ENCODE measurements around the gene MAMDC2. TPM values are rescaled to one million over a fixed set of nuclear protein-coding genes. Genes with fewer than 3 reads are reported as not detected.

Gene MAMDC2
- total and polyA plus RNA-seq, 2 of the 8 experiments (the other 6 are each of a cell fraction or from before 2014, with no cell fraction given), result 6.1 to 15.4 TPM

DNA sequence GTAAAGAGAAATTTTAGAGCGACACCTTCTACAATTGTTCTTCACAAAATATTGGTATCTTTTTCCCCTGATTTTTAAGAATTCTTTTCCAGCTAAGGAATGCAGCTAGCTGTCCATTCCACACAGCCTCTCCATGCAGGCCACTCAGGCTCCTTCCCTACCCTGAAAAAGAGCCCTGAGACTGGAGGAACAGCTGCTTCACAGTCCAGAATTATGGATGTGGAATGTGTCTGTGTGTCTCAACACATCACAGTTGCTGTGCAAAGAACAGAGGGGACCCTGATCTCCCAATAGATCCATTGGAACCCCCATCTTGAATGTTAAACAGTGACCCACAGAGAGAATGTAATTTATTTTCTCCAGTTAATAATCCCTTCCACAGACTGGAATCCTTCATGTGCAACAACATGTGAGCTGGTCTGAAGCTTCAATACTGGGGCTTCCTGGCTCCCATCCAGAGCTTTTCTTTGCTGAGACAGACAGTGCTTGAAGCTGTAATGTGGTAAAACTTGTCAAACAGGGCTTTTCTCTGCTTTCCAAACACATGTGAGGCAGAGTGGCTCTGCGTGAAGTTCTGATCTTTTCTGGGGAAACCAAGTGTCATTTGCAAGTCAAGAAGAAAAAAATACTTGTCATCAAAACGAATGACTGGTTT, 161.8 kb downstream of the MAMDC2 start:
- H2BK5ac ChIP-seq (ENCODE audit: low read depth, low read length), result no peak overlapping the region
- no peak overlapping the region for H3K4me3 ChIP-seq (ENCODE audit: extremely low read depth in 1 of 4, insufficient read depth in 2 of 4, low read depth in 3 of 4, low read length in 4 of 4)
- no peak overlapping the region for H2AFZ ChIP-seq (ENCODE audit: low read length)
- no peak overlapping the region for H3K18ac ChIP-seq (ENCODE audit: extremely low read depth, low read length)
- H4K8ac ChIP-seq (ENCODE audit: extremely low read depth, insufficient read depth, low read length), result no peak overlapping the region
- H3K9me3 ChIP-seq (ENCODE audit: insufficient read depth in 2 of 2, low read depth in 1 of 2, low read length in 1 of 2), result no peaks in the 10 kb centered on the region
- H3K4ac ChIP-seq (replicated peaks; ENCODE audit: insufficient read length, low read depth, low read length), result peak overlapping the region; percentile 27
- no peak overlapping the region for H2BK15ac ChIP-seq (ENCODE audit: low read length)
- no peak overlapping the region for H3K23ac ChIP-seq (ENCODE audit: insufficient read length)
- ChIA-PET CTCF (ENCODE audit: partially characterized antibody) (interaction anchor here (0.6 to 1.5 kb wide), 2 partner anchors 95 to 1020 kb away, joined by 3 to 5 read pairs; no protein-coding TSS in a partner anchor), POLR2A (ENCODE audit: partially characterized antibody) (interaction anchor here (1.0 to 1.2 kb wide), 2 partner anchors 7 to 16 kb away, joined by 3 read pairs; no protein-coding TSS in a partner anchor)
- TF ChIP-seq BCL11A (IDR thresholded peaks at IDR 0.05; ENCODE audit: low read depth in 2 of 2, low read length in 2 of 2) (no peak), ASH2L (IDR thresholded peaks at IDR 0.05; ENCODE audit: low read length) (no peak), SP2 (IDR thresholded peaks at IDR 0.05; ENCODE audit: low read length) (no peak)
- H2AK5ac ChIP-seq (ENCODE audit: low read depth, low read length), result 0 out of 2 replicates have a peak overlapping the region, but pooled peaks have one; percentile 5
- FAIRE-seq (no peak), DNase-seq (ENCODE audit: low read depth in 1 of 2, low spot score in 2 of 2) (no peak)
- no peaks in the 10 kb centered on the region for H3K36me3 ChIP-seq (ENCODE audit: control insufficient read depth in 2 of 4, insufficient read depth in 4 of 4, low read length in 3 of 4)
- peaks cover 0 to 4% (median 0%) of the 10 kb centered on the region in 4 experiments; a peak in 1 of 7 replicates for H3K4me1 ChIP-seq (replicated peaks in 1 of 4; ENCODE audit: control insufficient read depth in 3 of 4, insufficient read depth in 4 of 4, low read length in 3 of 4)
- H3K56ac ChIP-seq (replicated peaks; ENCODE audit: insufficient read length, low read depth, low read length), result no peak overlapping the region
- 0 out of 2 replicates have a peak overlapping the region, but pooled peaks have one; percentile 4 for H2BK12ac ChIP-seq (ENCODE audit: low read depth, low read length)
- no peaks in the 10 kb centered on the region for H4K20me1 ChIP-seq (replicated peaks in 1 of 2; ENCODE audit: control insufficient read depth in 1 of 2, insufficient read depth in 2 of 2, low read length in 2 of 2)
- WGBS, 2 experiments (ENCODE audit: extremely low coverage in 1 of 2, insufficient coverage in 1 of 2, insufficient read length in 1 of 2, insufficient replicate concordance in 2 of 2, low coverage in 1 of 2, low lambda C conversion rate in 2 of 2, missing lambda C conversion rate in 1 of 2), result 59% methylated on average over 3 of the region's 3 CpGs; no CpG with 5 or more reads in 1 of the 2 experiments
- peak overlapping the region; percentile 0 for H4K91ac ChIP-seq (replicated peaks; ENCODE audit: insufficient read length, low read length)
- no peak overlapping the region for H3K27ac ChIP-seq (ENCODE audit: low read depth, low read length)
- H3K79me2 ChIP-seq (ENCODE audit: control insufficient read depth in 1 of 2, insufficient read depth in 2 of 2, low read length in 2 of 2), result no peaks in the 10 kb centered on the region
- peak overlapping the region; percentile 64 for H2BK120ac ChIP-seq (replicated peaks; ENCODE audit: low read depth, low read length)
- no peak overlapping the region for H4K5ac ChIP-seq (ENCODE audit: insufficient read length, low read depth, low read length)
- H3K14ac ChIP-seq (ENCODE audit: insufficient read length), result no peak overlapping the region
- no peak overlapping the region for H3K9ac ChIP-seq (replicated peaks in 1 of 4; ENCODE audit: extremely low read depth in 1 of 4, low read depth in 3 of 4, low read length in 3 of 4)
- H3K4me2 ChIP-seq (ENCODE audit: insufficient read depth in 1 of 2, low read depth in 2 of 2, low read length in 2 of 2), result no peak overlapping the region
- no peaks in the 10 kb centered on the region for H3K23me2 ChIP-seq (ENCODE audit: low read depth, low read length)
- H3K79me1 ChIP-seq (ENCODE audit: low read depth, low read length), result no peaks in the 10 kb centered on the region
- no peaks in the 10 kb centered on the region for H3K27me3 ChIP-seq (replicated peaks in 1 of 4; ENCODE audit: control insufficient read depth in 3 of 4, extremely low read depth in 1 of 4, insufficient read depth in 3 of 4, low read length in 3 of 4)
- no peak overlapping the region for H2BK20ac ChIP-seq (ENCODE audit: low read length)

All from H1 (cell line).